SHP77 (cell line): ENCODE data around the gene TFF1.

Experiments
- DNase-seq, 2 experiments: peaks; one replicate each; lab custom pipeline; 2025; lab: John Stamatoyannopoulos, UW

TFF1 gene

GRCh38 chr21:42362700-42363099 is 3.6 kb downstream of the TFF1 start:
- DNase-seq = no peak

DNA sequence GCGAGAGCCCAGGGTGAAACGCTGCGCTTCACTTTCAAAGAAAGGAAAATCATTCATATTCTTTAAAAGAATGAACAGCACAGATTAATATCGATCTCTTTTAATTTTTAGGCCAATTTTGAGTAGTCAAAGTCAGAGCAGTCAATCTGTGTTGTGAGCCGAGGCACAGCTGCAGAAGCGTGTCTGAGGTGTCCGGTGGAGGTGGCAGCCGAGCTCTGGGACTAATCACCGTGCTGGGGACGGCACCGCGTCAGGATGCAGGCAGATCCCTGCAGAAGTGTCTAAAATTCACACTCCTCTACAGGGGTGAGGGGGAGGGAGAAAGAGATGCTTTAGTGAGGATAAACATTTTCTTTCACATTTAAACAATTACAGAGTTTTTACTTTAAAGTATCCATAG is 4.1 kb downstream of the TFF1 start:
- no peak for DNase-seq

GRCh38 chr21:42361286-42361685 is 5.0 kb downstream of the TFF1 start:
- no peak for DNase-seq

DNA sequence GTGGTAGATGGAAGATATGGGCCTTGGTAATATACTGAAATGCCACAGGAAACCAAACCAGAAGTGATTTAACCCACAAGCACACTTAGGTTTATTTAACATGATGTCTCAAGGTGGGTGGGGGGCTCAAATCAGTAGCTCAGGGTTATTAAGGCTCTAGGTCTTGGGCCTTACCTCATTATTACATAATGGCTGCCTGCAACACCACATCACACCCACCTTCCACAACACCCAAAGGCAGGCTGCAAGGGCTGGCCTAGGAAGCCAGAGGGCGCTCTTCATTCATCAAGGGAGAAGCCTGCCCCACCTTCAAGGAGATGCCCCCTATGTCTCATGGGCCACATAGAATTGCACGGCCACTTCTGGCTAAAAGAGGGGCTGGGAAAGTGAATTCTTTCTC is 6.0 kb downstream of the TFF1 start:
- DNase-seq = peak in 1 of 2 experiments; percentile 8

GRCh38 chr21:42358937-42359336 is 7.4 kb downstream of the TFF1 start:
- no peak for DNase-seq

DNA sequence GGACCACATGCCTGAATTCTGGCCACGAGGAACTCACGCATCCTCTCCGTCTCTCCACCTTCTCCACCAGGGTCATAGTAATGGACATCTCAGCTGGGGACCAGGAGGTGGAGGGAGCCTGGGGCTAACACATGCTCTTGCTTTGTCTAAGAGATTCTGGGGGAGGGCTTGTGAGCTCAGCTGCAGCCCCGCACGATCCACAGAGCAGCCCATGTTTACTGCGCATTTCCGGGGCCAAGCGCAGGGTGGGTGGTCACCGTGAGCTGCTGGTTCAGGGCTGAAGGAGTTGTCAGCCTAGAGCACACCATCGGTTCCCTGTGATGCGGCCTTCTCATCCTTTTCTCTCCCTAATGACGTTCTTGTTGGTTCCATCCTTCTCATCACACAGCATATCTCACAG is 8.1 kb downstream of the TFF1 start:
- DNase-seq = no peak

DNA sequence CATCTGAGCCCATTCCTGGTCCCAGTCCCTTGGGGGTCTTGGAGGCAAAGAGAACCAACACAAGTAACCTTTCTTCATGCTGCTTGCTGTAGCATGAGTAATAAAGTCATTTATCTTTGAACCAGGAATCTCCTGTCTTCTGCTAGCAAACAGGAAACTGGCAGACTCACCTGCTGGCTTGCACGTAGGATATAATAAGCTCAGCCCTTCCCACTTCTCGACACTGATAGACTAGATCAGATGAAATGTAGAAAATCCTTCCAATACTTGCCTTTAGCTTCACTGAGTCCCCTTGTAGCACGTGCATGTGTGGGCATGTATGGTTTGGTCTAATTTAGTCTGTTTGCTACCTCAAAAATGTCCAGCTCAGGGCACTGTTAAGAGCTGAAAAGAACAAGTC is 9.0 kb downstream of the TFF1 start:
- no peak for DNase-seq

GRCh38 chr21:42356650-42357049 is 9.7 kb downstream of the TFF1 start:
- DNase-seq = no peak

DNA sequence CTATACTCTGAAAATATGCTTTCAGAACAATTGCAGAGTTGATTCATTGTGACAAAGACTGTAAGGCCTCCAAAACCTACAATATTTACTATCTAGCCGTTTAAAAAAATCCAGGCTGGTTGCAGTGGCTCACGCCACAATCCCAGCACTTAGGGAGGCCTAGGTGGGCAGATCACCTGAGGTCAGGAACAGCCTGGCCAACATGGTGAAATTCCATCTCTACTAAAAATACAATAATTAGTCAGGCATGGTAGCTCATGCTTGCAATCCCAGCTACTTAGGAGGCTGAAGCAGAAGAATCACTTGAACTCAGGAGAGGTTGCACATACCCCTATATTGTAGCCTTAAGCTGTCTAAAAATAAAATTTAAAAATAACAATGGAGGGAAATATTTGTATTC is 10.3 kb downstream of the TFF1 start:
- DNase-seq = no peak

GRCh38 chr21:42353623-42354022 is 12.7 kb downstream of the TFF1 start:
- no peak for DNase-seq

GRCh38 chr21:42352441-42353095 is 13.8 kb downstream of the TFF1 start:
- no peak for DNase-seq

DNA sequence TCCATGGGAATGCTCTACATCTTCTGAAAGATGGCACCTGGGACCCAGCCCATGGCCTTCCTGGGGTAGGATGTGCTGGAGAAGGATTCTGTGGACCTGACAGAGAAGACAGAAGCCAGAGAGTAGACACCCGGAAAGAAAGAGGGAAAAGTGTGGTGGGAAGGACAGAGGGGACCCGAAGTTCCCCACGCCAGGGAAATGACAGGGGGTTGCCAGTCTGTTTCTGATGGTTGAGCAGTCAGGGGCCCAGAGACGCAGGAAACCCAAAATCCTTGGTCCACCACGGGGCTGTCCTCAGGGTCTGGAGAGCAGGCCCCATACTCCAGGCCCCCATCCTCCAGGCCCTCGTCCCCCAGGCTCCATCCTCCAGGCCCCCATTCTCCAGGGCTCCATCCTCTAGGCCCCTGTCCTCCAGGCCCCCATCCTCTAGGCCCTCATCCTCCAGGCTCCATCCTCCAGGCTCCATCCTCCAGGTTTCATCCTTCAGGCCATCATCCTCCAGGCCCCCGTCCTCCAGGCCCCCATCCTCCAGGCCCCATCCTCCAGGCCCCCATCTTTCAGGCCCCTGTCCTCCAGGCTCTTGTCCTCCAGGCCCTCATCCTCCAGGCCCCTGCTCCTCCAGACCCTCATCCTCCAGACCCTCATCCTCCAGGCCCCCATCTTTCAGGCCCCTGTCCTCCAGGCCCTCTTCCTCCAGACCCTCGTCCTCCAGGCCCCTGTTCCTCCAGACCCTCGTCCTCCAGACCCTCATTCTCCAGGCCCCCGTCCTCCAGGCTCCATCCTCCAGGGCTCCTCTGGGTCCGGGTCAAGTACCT is 14.5 kb downstream of the TFF1 start:
- no peak for DNase-seq

DNA sequence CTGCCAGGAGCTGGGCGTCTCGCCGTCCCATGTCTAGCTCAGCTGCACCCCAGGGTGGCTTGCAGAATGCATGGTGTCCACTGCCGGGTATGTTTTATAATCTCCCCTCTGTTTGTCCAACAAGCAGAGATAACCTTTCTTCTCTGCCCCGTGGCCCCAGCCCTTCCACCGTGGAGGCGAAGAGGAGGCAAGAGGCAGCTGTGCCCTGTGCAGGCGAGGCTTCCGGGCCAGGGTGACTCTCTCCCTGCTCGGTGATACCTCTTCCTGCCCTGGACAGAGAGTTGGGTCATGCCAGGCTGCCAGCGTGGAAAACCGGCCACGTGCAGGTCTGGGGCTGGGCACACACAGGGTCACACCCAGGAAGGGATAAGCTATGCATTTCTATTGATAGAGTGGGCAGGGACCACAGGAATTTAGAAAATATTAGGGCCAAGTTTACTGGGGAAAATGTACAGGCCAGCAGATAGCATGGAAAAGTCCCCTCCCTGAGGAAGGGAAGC is 15.4 kb downstream of the TFF1 start, which contains the start of gene TFF2:
Gene TFF2 (minus strand): TSS at position 68 of the 500 bp plus-strand sequence. CDS start 37 bp downstream, at position 31.
- DNase-seq = no peak

- DNase-seq = no peak
Measured at GRCh38 chr21:42350318-42350910, 15.9 kb downstream of the TFF1 start.

GRCh38 chr21:42349420-42350317 is 16.7 kb downstream of the TFF1 start:
- no peak for DNase-seq

DNA sequence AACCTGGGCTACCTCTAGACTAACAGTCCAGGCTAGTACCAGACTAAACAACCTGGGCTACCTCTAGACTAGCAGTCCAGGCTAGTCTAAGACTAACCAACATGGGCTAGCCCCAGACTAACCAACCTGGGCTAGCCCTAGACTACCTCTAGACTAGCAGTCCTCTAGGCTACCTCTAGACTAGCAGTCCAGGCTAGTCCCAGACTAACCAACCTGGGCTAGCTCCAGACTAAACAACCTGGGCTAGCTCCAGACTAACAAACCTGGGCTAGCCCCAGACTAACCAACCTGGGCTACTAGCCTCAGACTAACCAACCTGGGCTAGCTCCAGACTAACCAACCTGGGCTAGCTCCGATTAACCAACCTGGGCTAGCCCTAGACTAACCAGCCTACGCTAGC is 17.6 kb downstream of the TFF1 start:
- DNase-seq = no peak

GRCh38 chr21:42347601-42348327 is 18.6 kb downstream of the TFF1 start:
- no peak for DNase-seq

DNA sequence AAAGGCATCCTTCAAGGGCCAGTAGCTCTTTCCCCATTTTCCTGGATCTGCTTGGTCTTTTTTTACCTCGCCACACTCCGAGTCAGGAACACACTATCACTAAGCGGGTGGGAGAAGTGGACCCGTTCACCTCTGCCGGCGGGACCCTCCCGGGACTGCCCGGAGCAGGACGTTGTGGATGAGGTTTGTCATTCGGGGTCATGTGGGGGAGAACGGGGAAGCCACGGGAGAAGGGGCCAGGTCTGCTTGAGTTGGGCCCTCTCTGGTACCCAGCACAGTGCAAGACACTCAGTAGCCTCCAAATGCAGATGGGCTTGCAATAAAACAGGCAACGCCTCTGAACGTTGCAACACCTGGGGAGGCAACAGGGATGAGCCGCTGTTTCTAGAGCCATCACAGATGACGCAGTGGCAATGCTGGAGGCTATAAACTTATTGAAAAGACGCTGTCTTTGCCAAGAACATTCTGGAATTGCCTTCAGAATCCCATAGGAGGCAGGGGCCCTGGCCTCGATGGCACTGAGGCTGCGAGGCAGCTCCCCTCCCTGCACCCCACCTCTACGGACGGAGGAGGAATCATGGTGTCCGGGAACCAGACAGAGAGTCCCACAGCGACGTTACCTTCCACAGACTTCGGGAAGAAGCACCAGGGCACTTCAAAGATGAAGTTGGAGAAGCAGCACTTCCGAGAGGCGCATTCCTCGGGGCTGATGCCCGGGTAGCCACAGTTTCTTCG is 19.3 kb downstream of the TFF1 start:
- no peak for DNase-seq

DNA sequence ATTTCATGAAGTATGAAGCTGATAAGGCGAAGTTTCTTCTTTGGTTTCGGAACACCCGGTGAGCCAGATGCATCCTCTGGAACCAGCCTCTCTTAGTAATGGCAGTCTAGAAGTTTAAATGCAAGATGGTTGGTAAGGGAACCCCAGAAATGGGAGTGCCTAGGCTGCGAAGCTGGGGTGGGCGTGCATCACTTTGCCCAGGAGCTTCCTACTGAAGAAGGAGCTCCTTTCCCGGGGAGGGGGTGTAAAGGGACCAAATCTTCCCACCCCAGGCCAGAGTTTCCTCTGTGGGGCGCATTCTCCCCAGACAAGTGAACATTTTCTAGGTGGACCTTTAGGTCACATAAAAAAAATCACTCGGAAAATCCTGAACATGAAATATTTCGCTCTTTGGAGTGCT is 19.9 kb downstream of the TFF1 start:
- DNase-seq = no peak

DNA sequence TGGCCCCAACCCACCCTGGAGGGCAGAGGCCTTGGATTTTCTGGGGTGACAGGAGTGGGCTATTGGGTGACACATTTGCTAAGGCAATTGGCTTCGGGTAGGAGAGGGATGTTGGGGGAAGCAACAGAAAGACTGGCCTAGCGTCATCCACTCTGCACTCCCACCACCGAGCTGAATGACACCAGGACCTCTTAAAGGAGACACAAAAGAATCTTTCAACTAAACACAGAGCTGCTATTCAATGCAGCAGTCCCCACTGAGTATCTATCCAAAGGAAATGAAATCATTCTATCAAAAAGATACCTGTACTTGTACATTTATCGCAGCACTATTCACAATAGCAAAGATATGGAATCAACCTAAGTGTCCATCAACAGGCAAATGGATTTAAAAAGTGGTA is 21.7 kb downstream of the TFF1 start:
- no peak for DNase-seq
